CD4-positive, alpha-beta T cell treated with Interleukin-4 for 4 hours (primary cell): ENCODE results near the gene EEF1A2.

Source experiments
- DNase-seq: peaks from one replicate; pipeline ENCODE4 v3.0.0-alpha.2; 2020

Gene EEF1A2

DNA sequence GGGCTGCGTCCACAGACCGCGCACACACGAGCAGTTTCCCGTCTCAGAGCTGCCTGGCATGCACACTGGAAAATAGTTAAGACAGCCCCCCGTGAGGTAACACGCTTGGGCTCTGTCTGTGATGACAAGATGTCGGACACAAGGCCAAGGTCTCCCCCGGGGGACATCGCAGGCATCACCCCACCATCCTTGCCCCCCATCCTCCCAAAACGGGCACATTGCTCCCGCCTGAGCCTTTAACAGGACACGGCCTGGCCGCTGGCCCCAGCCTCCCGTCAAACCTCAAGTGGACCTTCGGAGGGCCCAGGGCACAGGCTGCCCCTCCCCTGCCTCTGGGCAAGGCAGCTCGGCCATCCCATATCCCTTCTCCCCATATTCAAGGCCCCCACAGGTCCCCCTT, 32.0 kb downstream of the EEF1A2 start:
- DNase-seq: no peak

DNA sequence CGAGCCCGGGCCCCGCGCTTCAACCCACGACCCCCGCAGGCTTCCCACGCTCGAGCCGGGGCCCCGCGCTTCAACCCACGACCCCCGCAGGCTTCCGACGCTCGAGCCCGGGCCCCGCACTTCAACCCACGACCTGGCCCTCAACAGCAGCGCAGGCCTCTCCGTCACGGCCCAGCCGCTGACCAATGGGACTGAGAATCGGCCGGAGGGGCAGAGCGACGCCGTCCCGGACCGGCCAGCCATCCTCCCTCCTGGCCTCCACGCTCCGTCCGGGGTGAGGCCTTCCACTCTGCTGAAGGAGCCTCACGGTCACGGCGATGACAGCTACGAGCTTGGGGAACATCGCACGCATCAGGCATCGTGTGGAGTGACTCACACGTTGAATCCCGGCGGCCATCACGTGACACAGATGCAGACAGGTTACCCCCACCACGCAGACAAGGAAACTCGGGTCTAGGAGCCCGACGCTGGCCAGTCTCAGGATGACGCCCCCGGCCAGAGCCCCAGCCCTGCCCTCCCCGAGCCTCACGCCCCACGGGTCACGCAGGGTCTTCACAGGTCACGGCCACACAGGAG, 32.5 kb downstream of the EEF1A2 start:
- DNase-seq: no peak

DNA sequence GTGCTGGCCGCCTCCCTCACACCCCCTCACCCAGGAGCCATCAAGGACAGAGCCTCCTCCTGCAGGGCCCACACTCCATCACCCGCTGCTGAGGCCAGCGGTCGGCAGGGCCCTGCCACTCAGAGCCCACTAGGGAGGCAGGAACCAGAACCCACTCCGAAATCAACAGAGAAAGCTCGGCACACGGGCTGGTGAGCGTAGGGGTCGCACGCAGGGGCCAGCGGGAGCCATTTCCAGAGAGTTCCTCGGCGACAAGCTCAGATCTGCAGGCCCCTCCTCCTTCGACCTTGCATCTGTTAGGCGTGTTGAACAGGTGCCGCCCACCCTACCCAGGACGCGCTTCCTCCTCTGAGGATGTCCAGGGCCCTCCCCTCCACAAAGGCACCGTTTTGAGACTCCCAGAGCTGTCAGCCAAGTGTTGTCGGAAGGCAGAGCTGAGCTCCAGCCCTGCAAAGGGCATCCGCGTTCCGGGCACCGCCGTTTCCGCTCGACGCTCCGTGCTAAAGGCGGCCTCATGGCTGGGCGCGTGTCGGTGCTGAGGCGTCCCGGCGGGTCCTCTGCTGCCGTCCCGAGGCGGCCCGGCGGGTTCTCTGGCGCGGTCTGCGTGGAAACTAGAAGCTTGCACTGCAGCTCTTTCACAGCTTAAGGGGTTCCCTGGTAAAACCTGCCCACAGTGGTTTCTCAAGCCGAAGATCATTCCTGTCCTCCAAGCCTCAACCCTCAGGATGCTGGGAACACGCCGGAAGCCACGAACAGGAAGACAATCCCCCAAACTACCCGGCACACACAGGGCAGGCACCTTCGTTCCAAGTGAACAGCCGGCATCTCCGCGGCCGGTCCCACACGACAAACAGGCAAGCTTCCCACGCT, 33.3 kb downstream of the EEF1A2 start:
- DNase-seq: no peak

DNA sequence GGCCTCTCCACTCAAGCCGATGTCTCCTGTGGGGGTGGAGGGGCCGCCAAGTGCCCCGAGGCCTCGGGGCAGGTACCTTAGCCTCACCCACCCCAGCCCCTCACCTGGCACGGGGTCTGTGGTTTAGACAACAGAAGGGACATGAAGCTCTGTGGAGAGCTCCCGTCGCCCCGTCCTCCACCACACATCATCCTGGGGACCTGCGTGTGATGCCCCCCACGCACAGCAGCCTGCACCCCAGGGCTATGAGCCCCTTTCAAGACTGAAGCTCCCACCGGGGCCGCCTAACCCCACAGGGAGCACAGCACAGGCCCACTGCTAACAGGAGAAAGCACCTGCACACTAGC, 34.6 kb downstream of the EEF1A2 start:
- no peak for DNase-seq

DNA sequence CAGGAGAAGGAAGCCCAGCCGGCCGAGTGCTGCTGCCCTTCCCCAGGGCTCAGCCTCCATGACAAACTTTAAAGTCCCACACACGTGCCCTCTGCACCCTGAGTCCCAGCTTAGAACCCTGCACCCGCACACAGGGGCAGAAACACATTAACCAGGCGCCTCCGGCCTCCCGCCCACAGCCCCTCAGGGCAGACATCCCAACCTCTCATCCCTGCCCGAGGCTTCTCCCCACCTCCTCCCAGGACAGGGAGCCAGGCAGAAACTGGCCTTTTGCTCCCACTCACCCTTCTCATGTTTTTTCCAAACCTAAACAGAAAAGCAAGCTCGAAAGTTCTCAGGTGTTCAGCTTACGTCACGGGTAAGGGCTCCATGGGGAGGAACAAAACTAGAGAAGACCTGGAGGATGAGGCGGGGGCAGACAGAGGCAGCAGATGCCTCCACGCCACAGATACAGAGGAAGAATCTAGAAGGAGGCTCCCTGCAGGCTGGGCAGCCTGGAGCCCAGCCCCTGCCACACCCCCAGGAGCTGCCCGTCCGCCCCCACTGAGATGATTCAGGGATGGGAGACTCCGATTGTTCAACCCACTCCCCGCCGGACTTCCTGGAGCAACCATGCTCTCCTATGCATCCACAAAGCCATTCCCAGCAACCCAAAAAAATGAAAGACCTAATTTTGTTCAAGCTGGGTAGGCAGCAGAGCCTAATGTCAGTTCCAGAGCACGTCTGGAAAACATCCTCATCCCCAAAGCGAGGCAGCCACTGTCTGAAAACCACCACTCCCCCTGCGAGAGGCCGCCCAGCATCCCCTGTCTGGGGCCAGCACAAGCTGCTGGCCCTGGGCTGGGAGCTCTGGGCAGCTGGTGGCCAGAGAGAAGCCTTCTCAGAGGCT, 35.2 kb downstream of the EEF1A2 start:
- DNase-seq: no peak

DNA sequence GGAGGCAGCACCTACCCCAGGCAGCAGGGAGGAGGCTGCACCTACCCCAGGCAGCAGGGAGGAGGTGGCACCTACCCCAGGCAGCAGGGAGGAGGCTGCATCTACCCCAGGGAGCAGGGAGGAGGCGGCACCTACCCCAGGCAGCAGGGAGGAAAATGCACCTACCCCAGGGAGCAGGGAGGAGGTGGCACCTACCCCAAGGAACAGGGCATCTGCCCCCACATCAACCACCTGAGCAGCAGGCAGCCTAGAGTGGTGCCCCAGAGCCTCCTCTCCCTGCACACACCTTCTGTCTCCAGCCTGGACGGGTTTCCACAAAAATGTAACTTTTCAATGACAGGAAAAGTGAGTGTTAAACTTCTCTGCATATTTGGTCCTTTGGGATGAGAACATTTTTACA, 36.6 kb downstream of the EEF1A2 start:
- no peak for DNase-seq

DNA sequence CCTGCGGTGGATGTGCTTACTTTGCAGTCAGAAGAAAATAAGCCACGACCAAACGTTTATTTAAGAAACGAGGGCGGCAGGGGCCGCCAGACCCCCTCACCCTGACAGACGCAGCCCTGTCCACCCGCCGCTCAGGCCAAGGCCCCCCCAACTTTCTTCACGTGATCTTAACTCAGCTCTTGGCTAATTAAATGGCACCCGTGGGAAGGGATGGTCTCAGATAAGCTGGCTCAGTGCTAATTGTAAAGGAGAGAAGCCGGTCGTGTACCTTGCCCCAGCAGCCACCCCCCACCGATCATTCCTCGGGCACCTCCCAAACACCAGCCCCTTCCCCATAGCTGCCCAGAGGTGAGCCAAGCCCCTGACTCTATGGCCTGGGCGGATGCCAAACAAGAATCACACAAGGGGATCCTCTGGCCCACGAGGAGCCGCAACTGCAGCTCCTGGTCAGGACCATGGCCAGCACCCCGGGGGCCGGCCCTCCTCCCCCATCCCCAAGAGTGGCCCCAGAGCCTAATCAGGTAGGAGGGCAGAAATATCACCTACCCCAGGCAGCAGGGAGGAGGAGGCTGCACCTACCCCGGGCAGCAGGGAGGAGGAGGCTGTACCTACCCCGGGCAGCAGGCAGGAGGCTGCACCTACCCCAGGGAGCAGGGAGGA, 37.6 kb downstream of the EEF1A2 start:
- no peak for DNase-seq

DNA sequence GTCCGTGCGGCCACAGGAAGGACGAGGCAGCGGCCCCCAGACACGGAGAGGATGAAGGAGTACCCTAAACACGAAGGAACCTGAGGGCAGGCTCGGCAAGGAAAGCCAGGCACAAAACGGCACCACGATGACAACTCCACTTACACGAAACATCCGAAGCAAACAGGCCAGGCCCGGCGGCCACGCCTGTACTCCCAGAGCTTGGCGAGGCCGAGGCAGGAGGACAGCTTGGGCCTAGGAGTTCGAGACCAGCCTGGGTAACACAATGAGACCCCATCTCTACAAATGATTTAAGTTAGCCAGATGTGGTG, 39.9 kb downstream of the EEF1A2 start:
- DNase-seq: no peak

DNA sequence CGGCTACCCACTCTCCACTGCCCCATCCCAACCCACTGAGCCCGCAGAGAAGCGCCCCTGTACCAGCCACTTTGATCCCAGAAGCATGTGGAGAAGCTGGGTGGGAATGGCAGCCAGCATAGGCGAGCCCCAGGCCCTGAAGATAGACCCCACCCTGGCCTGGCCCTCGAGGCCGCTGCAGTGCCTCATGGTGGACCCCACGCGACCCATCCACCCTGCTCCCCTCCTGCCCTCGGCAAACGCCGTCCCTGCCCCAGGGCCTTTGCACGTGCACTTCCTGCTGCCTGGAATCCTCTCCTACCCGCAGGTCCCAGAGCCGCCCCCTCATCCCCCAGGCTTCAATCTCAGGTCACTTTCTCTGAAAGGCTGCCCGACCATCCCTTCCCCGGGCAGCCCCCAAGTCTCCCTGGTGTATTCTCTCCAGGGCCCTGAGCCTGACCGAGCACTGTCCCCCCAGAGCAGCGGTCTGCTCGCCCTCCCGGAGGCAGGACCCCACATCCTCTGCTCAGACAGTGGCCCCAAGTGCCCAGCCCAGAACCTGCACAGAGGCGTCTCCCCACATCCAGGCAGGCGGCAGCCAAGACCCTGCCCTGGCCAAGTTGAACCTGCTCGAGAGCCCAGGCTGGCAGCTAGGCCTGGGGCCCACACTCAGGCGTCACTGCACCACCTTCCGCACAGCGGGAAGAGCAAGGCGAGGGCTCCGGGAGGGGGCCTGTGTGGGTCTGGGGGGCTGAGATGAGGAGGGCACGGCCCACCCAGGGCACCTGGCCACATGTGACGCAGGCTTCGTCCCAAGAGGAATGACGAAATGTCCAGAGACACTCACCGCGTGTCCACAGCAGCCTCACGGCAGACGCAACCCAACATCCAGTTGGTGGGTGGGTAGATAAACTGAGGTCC, 40.5 kb downstream of the EEF1A2 start:
- no peak for DNase-seq

DNA sequence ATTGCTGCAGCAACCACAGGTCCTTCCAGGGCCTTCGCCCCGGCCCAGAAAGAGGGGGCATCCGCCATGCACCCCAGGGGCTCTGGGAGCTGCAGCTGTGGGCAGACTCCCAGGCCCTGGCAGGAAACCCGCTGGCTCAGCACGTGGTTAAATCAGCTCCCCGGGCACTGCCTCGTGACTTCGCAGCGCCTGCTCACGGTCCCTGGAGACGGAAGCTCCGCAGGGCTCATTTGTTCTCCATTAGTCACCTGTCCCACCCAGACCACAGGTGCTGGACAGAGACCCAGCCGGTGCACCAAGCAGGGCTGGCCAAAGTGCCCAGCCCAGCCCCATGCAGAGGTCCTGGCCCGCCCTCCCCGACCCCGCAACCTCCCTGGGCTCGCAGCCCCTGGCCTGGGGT, 41.1 kb downstream of the EEF1A2 start:
- DNase-seq: no peak

DNA sequence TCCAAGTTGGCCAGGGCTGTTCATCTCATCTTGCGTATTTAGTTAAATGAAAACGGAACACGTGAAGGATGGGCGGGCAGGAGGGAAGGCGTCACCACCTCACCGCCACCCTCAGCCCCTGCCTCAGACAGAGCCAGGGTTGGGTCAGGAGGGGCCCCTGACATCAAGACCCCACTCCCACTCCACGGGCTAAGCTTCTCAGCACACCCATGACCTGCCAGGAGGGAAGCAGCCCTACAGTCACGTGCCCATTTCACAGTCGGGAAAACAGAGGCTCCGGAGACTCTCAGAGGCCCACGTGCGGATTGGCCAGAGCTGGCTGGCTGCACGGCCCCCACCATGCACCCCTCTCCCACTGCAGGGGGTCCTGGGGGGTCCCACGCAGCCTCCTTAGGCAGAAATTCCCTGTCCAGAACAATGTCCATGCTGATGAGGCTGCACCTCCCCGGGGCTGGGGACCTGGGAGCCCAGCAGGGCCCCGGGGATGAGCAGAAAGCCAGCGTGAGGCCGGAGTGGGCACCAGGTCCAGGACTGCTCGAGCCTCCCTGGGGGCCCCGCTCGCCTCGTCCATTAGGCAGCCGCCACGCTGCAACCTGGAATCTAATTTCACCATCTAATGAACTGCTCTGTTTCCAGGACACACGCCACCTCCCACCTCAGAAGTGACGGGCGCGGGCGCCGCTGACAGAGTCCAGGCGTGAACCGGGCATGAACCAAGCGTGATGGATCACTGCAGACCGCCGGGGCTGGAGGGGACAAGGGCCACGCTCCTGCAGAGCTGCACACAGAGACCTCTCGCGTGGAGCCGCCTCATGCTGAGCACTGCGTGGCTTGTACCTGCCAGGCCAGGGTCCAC, 42.2 kb downstream of the EEF1A2 start:
- DNase-seq: no peak

DNA sequence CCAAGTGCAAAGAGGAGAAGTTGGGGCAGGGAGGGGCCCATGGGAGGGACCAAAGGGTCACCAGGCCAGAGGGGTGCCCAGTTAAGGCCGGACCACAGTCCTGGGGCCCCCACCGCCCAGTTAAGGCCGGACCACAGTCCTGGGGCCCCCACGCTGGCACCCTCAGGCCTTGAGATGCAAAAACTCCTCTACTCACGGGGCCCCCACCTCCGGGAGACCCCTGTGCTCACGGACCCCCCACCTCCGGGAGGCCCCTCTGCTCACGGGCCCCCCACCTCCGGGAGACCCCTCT, 43.4 kb downstream of the EEF1A2 start:
- no peak for DNase-seq

DNA sequence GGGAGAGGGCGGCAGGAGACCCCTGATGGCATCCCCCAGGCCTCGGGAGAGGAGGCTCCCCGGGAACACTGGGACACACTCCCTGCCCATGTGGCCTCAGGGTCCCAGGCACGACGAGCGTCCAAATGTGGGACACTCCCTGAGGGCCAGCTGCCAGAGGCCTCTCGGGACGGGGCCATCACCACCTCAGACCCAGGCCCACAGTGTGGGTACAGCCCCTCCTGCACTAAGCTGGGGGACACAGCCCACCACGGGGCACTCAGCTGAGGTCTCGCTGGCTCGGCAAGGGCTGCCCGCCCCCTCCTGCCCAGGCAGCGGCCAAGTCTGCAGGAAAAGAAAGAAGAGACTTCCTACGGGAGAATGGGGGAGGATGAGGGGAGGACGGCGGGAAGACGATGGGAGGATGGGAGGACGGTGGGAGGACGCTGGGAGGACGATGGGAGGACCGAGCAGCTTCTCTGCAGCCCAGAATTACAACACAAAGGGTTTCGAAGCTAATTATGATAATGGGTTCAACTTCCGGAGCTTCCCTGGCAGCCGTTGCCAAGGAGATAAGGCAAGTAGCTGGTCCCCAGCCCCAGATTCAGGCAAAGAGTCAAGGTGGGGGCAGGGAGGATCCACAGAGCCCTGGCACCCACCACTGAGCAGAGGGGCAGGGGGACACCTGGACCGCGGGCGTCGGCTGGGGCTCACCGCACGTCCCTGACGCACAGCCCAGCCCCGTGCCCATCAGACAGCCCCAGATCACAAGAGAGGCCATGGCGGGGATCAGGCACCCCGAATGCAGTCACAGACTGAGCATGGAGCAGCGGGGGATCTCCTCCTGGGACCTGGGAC, 43.9 kb downstream of the EEF1A2 start:
- DNase-seq: no peak

DNA sequence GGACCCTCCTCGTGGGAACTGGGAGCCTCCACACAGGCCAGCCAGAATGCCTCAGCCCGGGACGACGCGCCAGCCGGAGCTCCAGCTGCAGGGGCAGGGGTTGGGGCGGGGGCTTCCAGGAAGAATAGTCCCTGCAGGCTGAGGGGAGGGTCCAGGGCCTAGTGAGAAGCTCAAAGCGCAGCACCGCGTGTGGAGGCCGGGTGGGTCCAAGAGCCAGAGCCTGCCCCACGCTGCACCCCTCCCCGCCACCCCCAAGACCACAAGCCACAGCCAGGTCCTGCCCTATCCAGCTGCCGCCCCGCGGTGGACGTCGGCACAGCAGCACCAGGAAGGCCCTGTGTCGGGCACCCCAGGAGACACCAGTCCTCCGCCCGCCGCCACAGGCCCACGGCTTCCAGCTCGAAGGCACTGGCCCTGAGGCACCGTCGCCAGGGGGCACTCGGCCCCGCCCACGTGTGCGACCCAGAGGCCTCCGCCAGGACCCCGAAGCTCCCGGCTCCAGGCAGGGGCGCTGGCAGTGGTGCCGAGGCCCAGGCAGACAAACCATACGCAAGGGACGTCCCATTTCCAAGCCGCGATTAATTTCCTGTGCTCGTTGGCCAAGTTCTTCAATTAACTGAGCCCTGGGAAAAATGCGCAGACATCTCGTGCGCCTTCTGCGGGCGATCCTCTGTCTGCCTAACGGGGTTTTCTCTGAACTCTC, 45.9 kb downstream of the EEF1A2 start:
- DNase-seq: no peak

DNA sequence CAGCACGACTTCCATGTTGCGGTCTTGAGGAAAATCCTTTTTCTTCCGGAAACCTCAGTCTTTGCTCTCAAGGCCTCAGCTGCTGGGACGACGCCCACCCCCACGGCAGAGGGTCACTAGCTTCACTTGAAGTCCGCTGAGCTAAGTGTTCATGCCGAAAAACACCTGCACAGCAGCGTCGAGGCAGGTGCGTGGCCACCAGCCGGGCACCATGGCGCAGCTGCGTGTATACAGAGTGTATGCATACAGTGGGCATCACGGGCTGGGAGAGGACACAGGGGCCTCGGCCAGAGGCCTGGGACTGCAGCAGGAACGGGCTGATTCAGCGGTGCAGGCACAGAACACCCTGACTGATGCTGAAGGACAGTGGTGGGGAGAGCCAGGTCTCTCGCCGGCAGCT, 46.5 kb downstream of the EEF1A2 start:
- DNase-seq: no peak

DNA sequence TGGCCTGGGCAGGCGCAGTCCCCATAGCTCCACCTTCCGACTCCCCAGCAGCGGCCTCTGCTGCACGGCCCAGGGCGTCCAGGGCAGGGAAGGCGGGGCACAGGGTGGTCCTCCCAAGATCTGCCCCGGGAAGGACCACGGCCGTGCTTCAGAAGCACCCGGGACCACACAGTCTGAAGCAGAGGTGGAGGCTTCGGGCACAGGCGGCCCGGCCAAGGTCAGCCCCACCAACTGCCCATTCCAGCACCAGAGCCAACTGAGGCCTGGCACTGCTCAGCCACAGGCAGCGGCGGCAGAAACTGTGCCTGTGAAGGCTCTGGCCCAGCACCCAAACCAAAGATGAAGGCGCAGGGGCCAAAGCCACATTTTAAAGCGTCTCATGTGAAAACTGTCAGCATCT, 47.1 kb downstream of the EEF1A2 start:
- no peak for DNase-seq

DNA sequence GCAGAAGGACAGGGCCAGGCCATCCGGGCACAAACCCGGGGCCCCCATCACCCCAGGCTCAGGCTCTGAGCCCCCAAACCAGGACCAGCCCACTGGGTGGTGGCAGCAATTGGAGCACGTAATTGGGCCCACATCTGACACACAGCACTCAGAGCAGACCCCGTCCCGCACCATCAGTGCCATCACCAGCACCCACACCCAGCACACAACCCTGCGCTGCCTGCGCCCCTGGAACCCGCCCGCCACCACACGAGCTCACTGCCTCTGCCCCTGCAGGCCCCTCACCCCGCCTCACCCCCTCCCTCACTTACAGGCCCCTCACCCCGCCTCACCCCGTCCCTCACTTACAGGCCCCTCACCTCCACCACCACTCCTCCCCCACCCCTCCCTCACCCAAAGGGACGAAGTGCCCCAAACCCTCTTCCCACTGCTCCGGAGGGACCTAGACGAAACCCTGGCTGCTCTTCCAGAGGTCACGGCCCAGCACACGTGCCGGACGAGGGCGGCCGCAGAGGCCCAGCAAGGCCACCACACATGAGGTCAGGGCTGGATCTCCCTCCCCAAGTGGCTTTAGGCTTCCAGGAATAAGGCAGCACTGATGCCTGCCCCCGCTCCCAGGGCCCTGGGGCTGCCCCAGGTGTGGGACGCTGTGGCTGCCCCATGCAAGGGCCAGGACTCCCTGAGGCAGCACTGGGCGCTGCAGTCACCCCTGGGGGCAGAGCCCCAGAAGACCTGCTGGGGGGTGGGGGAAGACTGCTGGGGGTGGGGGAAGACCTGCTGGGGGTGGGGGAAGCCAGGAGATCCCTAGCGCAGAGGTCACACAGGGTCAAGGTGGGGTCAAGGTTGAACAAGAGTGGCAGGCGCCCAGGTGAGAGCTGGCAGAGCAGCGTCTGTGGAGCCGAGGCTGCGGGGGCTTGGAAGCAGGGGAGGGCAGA, 48.8 kb downstream of the EEF1A2 start:
- DNase-seq: no peak

DNA sequence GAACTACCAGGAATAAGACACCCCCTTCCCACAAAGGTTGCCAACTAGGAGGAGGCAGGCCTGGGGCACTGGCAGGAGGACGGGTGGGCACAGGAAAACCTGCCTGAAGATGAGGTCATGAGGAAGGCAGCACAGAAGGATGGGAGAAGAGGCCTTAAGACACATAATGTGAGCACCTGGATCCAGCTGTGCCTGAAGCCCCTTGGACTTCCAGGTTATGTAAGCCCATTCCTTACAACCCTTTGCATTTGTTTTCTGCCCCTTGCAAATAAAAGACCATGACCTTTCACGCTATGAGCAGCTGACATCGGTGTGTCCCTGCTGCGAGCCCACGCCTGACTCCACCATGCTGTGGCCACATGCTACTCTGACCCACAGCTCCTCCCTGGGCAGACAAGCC, 49.9 kb downstream of the EEF1A2 start:
- no peak for DNase-seq

DNA sequence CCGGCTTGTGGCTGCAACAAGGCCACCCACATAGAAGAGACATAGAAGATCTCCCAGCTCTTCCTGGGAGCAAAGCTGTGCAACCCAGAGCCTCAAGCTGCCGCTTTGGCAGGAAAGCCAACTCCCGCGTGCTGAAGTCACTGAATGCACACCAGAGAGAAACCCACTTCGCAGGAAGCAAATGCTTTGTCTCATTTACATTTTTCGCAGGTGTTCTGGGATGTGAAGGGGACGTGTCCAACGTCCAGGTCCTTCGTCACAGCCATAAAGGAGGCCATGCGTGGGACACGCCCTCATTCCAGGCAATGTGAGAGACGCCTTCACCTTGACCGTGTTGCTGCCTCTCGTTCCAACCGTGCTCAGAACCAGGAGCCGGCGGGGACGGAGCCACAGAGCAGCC, 50.9 kb downstream of the EEF1A2 start:
- no peak for DNase-seq
